ENCODE results near the gene RNASE8. TPM values are rescaled to one million over a fixed set of nuclear protein-coding genes. Genes with fewer than 3 reads are reported as not detected.

RNASE8 gene
- total RNA-seq, 2 experiments from 2014 or later = not detected

DNA sequence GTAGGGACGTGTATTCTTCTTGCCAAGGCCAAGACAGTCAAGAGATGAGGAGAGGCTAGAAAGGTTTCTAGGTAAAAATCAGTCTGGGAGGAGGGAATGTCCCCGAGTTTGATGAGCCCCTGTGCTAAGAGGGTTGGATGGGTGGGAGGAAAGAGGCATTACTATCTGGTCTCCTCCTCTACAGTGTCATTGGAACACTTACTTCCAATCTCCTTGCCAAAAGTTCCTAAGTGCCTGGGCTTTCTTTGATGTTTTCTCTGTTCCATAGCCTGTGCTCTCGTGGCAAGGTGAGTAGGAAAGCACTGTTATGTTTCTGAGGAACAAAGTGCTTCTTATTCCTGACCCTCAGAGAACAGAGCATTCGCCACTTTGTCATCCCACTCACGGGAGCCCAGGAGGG lies 22.9 kb upstream of the RNASE8 start, which contains the start of gene RNASE13:
RNASE13 (minus strand) TSS at position 101 of the 400 bp plus-strand sequence. CDS start 519 bp downstream, outside the sequence.
- intact Hi-C loops (cut with micrococcal nuclease) = no loop called here
- ChIA-PET CTCF (interaction anchor here (1.4 to 7.1 kb wide), 2 partner anchors 13 to 20 kb away, joined by 3 to 76 read pairs; no protein-coding TSS in a partner anchor), POLR2A (interaction anchor here (1.1 kb wide), 1 partner anchor 69 kb away, joined by 3 read pairs; no protein-coding TSS in a partner anchor)
- DNase-seq (no peak), ATAC-seq (no peak)
- no peaks in the 10 kb centered on the region for H3K36me3 Mint-ChIP-seq (ENCODE audit: low read depth)
- H3K9me3 Mint-ChIP-seq = no peaks in the 10 kb centered on the region
- no peak within 1 kb of the TSS for H3K27ac Mint-ChIP-seq
- no peaks in the 10 kb centered on the region for H3K27me3 Mint-ChIP-seq
- H3K4me3 Mint-ChIP-seq = no peak within 1 kb of the TSS
- no peaks in the 10 kb centered on the region for H3K4me1 Mint-ChIP-seq (ENCODE audit: low read depth)
- TF ChIP-seq, protein P1, sequence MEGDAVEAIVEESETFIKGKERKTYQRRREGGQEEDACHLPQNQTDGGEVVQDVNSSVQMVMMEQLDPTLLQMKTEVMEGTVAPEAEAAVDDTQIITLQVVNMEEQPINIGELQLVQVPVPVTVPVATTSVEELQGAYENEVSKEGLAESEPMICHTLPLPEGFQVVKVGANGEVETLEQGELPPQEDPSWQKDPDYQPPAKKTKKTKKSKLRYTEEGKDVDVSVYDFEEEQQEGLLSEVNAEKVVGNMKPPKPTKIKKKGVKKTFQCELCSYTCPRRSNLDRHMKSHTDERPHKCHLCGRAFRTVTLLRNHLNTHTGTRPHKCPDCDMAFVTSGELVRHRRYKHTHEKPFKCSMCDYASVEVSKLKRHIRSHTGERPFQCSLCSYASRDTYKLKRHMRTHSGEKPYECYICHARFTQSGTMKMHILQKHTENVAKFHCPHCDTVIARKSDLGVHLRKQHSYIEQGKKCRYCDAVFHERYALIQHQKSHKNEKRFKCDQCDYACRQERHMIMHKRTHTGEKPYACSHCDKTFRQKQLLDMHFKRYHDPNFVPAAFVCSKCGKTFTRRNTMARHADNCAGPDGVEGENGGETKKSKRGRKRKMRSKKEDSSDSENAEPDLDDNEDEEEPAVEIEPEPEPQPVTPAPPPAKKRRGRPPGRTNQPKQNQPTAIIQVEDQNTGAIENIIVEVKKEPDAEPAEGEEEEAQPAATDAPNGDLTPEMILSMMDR (IDR thresholded peaks at IDR 0.05) = no peak

DNA sequence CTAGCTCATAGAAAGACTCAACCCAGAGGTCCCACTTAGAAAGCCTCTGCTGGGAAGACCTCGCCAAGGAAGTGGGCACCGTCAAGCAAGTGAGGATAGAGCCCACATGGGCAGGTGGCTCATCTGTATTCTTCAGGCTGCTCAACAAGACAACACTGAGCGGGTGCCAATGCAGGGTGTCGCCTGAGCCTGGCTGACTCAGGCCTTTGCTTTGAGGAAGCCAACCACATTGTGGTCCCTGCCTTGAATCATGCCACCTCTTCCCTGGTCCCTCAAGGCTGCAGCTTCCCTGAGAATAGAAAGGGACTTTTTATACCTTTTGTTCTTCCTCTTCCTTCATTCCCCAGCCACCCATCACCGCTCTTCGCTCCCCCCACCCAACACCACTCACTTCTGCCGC lies 20.9 kb upstream of the RNASE8 start:
- no peak overlapping the region for H3K4me3 Mint-ChIP-seq
- ChIA-PET POLR2A (no interaction called here), CTCF (interaction anchor here (1.5 to 7.1 kb wide), 3 partner anchors 18 to 55 kb away, joined by 4 to 76 read pairs (median 5); no protein-coding TSS in a partner anchor)
- no peaks in the 10 kb centered on the region for H3K4me1 Mint-ChIP-seq (ENCODE audit: low read depth)
- intact Hi-C loops (cut with micrococcal nuclease) = no loop called here
- no peaks in the 10 kb centered on the region for H3K27me3 Mint-ChIP-seq
- ATAC-seq (no peak), DNase-seq (no peak)
- TF ChIP-seq, protein P1 (IDR thresholded peaks at IDR 0.05) = no peak
- no peaks in the 10 kb centered on the region for H3K9me3 Mint-ChIP-seq
- no peaks in the 10 kb centered on the region for H3K36me3 Mint-ChIP-seq (ENCODE audit: low read depth)
- no peak overlapping the region for H3K27ac Mint-ChIP-seq

DNA sequence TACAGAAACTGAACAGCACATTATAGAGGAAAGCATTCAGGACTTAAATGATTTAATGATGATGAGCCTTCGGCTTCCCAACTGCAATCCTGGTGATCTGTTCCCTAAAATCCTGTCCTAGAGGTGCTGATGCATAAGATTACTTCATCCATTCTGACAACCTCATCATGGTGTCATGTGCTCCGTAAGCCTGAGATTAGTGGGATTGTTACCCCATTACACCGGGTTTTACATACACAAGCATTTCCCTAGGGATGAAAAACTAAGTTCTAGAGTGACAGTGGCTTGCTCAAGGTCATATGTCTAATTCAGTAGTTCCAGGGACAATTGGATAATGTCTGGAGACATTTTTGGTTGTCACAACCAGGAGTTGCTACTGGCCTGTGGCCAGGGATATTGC lies 20.5 kb upstream of the RNASE8 start:
- Mint-ChIP-seq H3K4me1 (ENCODE audit: low read depth) (no peaks in the 10 kb centered on the region), H3K36me3 (ENCODE audit: low read depth) (no peaks in the 10 kb centered on the region), H3K9me3 (no peaks in the 10 kb centered on the region), H3K4me3 (no peak overlapping the region), H3K27ac (no peak overlapping the region), H3K27me3 (no peaks in the 10 kb centered on the region)
- TF ChIP-seq, protein P1 (IDR thresholded peaks at IDR 0.05) = no peak
- DNase-seq (no peak), ATAC-seq (no peak)
- ChIA-PET POLR2A (no interaction called here), CTCF (interaction anchor here (0.8 to 7.1 kb wide), 3 partner anchors 20 to 55 kb away, joined by 3 to 76 read pairs (median 5); no protein-coding TSS in a partner anchor)
- intact Hi-C loops (cut with micrococcal nuclease) = no loop called here

DNA sequence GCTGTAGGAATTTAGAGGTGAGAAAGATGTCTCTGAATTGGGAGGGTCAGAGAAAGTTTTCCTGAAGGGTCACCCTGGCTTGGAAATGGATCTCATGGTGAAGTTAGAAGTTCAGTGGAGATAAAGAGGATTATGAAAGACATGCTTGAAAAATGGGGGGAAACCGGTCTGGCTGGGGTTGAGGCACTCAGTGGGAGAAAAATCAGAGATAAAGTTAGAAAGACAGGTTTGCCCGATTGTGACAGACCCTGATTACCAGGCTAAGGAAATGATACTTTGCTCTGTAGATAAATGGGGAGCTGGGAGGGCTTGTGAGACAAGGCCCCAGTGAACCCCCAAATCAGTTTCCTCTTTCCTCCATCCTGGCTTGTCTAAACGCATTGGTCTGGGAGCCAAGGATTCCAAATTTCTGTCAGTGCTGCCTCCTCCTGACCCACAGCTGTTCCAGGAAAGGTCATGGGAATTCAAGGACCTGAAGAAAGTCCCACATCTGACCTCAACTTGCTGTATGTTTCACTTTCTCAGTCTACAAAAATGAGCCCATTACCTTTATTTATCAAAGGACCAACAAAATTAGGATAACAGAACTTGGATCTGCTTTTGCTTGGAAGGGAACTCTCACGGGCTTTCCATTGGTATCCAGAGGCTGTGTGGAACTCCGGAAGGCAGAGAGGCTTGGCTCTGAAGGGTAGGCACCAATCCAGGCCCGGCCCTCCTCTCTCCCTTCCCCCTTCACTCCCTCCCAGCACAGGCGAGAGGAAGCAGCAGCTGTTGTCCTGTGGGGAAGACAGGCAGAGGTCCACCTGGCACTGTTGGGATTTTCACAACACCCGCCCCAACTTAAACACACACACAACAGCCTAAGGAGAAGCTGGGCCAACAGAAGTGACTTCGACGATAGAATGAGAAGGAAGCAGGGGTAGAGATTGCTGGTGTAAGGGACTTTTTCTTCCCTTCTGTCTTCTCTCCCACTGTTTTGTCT lies 18.9 kb upstream of the RNASE8 start:
- Mint-ChIP-seq H3K9me3 (no peaks in the 10 kb centered on the region), H3K4me1 (ENCODE audit: low read depth) (no peaks in the 10 kb centered on the region), H3K4me3 (no peak overlapping the region), H3K27me3 (peaks cover 3% of the 10 kb centered on the region), H3K36me3 (ENCODE audit: low read depth) (no peaks in the 10 kb centered on the region), H3K27ac (no peak overlapping the region)
- intact Hi-C loops (cut with micrococcal nuclease) = no loop called here
- DNase-seq (no peak), ATAC-seq (no peak)
- ChIA-PET CTCF (interaction anchor here (0.9 to 7.0 kb wide), 7 partner anchors 8 to 85 kb away, joined by 3 to 218 read pairs (median 12); partner anchors contain the start of gene TPPP2), POLR2A (interaction anchor here (1.1 kb wide), 1 partner anchor 10 kb away, joined by 4 read pairs; no protein-coding TSS in a partner anchor)
- TF ChIP-seq, protein P1 (IDR thresholded peaks at IDR 0.05) = no peak

All from activated CD8-positive, alpha-beta T cell treated with anti-CD3 and anti-CD28 coated beads for 36 hours (primary cell).